Upper lobe of left lung (tissue), 4 donors: Measurements from ENCODE around the gene RNPEPL1.

Experiments used
- CTCF ChIP-seq, 6 experiments: fragments of 450-650 bp in 4 of 6; fragments of 200-600 bp in 2 of 6; sonication (generic) in 2 of 6; IDR thresholded peaks; one replicate each; pipeline ENCODE4 v1.5.1; 2016 to 2019; ENCODE audit warnings: antibody characterized with exemption in 6 of 6
- POLR2AphosphoS5 ChIP-seq, 2 donors: sonication (generic); formaldehyde crosslinking; IDR thresholded peaks; one replicate each; pipeline ENCODE4 v1.5.1; 2017; ENCODE audit warnings: antibody characterized with exemption in 2 of 2

- no peak for TF ChIP-seq POLR2AphosphoS5 (IDR thresholded peaks at IDR 0.05)
- no peak for TF ChIP-seq CTCF (IDR thresholded peaks at IDR 0.05)
Measured at GRCh38 chr2:240624011-240624949, 56.0 kb downstream of the RNPEPL1 start.
